Measurements from ENCODE around the gene C16orf96.

The C16orf96 gene

GRCh38 chr16:4591706-4592470 is 35.7 kb downstream of the C16orf96 start:
- Histone ChIP-seq H3K4me3 (replicated peaks; ENCODE audit: insufficient read depth, low read length) (no peak overlapping the region), H3K27me3 (ENCODE audit: insufficient read depth, poor library complexity, severe bottlenecking) (no peaks in the 10 kb centered on the region)
- no peak for DNase-seq (ENCODE audit: low read depth in 1 of 2, low spot score in 1 of 2)

DNA sequence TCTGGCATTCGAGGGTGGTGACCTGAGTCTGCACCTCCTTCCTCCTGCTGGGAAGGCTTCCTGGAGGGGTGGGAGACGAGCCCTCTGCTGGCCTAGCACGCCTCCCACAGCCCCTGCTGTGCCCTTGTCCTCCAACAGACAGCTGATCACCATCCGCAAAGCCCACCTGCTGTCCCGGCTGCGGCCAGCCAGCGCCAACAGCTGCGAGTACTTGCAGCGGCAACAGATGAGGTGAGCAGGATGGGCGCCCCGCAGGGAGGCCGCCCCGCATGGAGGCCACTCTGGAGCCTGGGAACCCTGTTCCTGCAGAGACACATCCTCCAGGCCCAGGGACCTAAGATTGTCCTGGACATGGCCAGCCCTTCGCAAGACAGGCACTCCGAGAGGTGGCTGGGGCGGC is 36.9 kb downstream of the C16orf96 start:
- Histone ChIP-seq H3K27me3 (ENCODE audit: insufficient read depth, poor library complexity, severe bottlenecking) (no peaks in the 10 kb centered on the region), H3K27ac (replicated peaks) (no peak overlapping the region), H3K4me3 (replicated peaks; ENCODE audit: insufficient read depth, low read length) (no peak overlapping the region)
- no peak for TF ChIP-seq SPI1 (IDR thresholded peaks at IDR 0.05; ENCODE audit: borderline replicate concordance, low read depth)
- TF ChIP-seq GABPA (IDR thresholded peaks at IDR 0.05; ENCODE audit: low read depth): no peak
- no peak for TF ChIP-seq POLR2AphosphoS5 (IDR thresholded peaks at IDR 0.05; ENCODE audit: low read depth)
- TF ChIP-seq CTCF (IDR thresholded peaks at IDR 0.05; ENCODE audit: insufficient read depth, low read length): no peak
- TF ChIP-seq, protein P1, sequence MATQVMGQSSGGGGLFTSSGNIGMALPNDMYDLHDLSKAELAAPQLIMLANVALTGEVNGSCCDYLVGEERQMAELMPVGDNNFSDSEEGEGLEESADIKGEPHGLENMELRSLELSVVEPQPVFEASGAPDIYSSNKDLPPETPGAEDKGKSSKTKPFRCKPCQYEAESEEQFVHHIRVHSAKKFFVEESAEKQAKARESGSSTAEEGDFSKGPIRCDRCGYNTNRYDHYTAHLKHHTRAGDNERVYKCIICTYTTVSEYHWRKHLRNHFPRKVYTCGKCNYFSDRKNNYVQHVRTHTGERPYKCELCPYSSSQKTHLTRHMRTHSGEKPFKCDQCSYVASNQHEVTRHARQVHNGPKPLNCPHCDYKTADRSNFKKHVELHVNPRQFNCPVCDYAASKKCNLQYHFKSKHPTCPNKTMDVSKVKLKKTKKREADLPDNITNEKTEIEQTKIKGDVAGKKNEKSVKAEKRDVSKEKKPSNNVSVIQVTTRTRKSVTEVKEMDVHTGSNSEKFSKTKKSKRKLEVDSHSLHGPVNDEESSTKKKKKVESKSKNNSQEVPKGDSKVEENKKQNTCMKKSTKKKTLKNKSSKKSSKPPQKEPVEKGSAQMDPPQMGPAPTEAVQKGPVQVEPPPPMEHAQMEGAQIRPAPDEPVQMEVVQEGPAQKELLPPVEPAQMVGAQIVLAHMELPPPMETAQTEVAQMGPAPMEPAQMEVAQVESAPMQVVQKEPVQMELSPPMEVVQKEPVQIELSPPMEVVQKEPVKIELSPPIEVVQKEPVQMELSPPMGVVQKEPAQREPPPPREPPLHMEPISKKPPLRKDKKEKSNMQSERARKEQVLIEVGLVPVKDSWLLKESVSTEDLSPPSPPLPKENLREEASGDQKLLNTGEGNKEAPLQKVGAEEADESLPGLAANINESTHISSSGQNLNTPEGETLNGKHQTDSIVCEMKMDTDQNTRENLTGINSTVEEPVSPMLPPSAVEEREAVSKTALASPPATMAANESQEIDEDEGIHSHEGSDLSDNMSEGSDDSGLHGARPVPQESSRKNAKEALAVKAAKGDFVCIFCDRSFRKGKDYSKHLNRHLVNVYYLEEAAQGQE (IDR thresholded peaks at IDR 0.05; ENCODE audit: insufficient replicate concordance, low read depth): no peak
- DNase-seq (ENCODE audit: low read depth in 1 of 2, low spot score in 1 of 2): no peak

More at GRCh38 chr16:4591706-4592470, 35.7 kb downstream of the C16orf96 start:
- TF ChIP-seq CTCF (IDR thresholded peaks at IDR 0.05; ENCODE audit: insufficient read depth, low read length) (no peak), POLR2AphosphoS5 (IDR thresholded peaks at IDR 0.05; ENCODE audit: low read depth) (no peak), GABPA (IDR thresholded peaks at IDR 0.05; ENCODE audit: low read depth) (no peak), SPI1 (IDR thresholded peaks at IDR 0.05; ENCODE audit: borderline replicate concordance, low read depth) (no peak)
- TF ChIP-seq, protein P1 (IDR thresholded peaks at IDR 0.05; ENCODE audit: insufficient replicate concordance, low read depth): no peak
- H3K27ac ChIP-seq (replicated peaks): no peak overlapping the region

DNA sequence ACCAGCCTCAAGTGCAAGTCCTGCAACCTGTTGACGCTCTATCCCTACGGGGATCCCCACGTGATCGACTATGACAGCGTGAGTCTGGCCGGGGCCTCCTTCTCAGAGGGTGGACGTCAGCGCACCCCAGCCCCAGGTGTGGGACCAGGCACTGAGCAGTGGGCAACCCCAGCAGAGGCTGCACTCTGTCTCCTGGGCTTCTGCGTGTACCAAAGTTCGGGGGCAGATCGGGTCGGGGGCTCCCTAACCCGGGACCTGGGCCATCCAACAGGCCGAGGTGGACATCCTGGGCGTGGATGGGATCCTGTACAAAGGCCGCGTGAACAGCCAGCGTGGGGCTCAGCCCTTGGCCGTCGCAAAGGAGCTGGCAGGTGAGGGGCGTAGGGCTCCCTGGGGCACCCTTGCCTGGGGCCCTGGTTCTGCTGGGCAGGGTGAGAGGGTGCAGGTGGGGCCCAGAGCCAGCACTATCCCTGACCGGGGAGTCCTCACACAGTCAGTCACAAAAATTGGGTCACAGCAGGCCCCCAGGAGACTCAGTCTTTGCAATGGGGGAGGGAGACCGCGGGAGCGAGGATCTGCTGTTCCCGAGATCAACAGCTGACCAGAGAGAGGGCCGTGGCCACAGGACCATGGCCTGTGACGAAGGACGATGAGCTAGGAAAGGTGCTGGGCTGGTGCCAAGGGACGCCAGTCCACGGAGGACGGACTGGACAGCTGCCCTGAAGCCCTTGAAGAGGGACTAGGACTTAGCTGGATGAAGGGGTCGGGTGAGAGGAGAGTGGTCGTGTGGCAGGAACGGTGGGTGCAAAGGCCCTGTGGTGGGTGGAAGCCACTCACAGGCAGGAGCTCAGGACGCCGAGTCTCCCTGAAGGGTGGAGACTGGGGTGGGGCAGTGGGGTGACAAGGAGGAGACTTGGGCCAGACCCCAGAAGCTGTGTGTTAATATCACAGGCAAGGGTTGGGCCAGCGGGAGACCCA is 38.6 kb downstream of the C16orf96 start:
- no peak for DNase-seq (ENCODE audit: low read depth in 1 of 2, low spot score in 1 of 2)
- Histone ChIP-seq H3K27ac (replicated peaks) (no peak overlapping the region), H3K4me3 (replicated peaks; ENCODE audit: insufficient read depth, low read length) (no peak overlapping the region), H3K27me3 (ENCODE audit: insufficient read depth, poor library complexity, severe bottlenecking) (no peaks in the 10 kb centered on the region)
- TF ChIP-seq CTCF (IDR thresholded peaks at IDR 0.05; ENCODE audit: insufficient read depth, low read length) (no peak), POLR2AphosphoS5 (IDR thresholded peaks at IDR 0.05; ENCODE audit: low read depth) (no peak), GABPA (IDR thresholded peaks at IDR 0.05; ENCODE audit: low read depth) (no peak)
